Hepatocyte (in vitro differentiated cells): ENCODE data around the gene GGCT.

ENCODE experiments used
- EZH2 ChIP-seq: fragments of 200-600 bp; sonication (generic); IDR thresholded peaks from 2 replicates; pipeline ENCODE4 v1.6.1; 2016; ENCODE audit warnings: antibody characterized with exemption, mild to moderate bottlenecking, borderline replicate concordance
- EZH2phosphoT487 ChIP-seq: fragments of 200-600 bp; sonication (generic); IDR thresholded peaks from one replicate; pipeline ENCODE4 v1.6.1; 2018; ENCODE audit warnings: antibody characterized with exemption, mild to moderate bottlenecking, low read depth, moderate library complexity; ENCODE audit not compliant: unreplicated experiment, severe bottlenecking
- TF ChIP-seq, protein P1 (sequence below): fragments of 200-600 bp; sonication (generic); IDR thresholded peaks from 2 replicates; pipeline ENCODE4 v1.5.1; 2016; ENCODE audit warnings: antibody characterized with exemption, mild to moderate bottlenecking; ENCODE audit not compliant: poor library complexity

DNA sequence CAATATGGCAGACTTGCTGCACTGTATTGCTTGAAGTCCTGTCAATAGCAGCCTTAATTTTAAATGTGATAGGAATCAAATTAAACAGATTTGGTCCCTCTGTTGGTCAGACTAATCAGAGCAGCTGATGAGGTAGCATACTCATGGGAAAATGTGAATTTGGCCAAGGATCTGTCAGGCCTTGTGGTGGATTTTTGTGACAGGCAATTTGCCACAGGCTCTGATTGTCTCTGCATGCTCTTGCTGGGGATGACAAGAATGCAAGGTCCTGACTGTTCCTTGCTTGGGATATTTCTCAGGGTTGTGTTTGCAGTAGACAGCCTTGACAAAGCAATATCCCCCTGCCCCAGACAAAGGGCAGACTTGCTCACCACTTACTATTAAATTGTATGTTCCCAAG, 48.5 kb upstream of the GGCT start:
- TF ChIP-seq, protein P1, sequence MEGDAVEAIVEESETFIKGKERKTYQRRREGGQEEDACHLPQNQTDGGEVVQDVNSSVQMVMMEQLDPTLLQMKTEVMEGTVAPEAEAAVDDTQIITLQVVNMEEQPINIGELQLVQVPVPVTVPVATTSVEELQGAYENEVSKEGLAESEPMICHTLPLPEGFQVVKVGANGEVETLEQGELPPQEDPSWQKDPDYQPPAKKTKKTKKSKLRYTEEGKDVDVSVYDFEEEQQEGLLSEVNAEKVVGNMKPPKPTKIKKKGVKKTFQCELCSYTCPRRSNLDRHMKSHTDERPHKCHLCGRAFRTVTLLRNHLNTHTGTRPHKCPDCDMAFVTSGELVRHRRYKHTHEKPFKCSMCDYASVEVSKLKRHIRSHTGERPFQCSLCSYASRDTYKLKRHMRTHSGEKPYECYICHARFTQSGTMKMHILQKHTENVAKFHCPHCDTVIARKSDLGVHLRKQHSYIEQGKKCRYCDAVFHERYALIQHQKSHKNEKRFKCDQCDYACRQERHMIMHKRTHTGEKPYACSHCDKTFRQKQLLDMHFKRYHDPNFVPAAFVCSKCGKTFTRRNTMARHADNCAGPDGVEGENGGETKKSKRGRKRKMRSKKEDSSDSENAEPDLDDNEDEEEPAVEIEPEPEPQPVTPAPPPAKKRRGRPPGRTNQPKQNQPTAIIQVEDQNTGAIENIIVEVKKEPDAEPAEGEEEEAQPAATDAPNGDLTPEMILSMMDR, result no peak
- TF ChIP-seq EZH2phosphoT487, result no peak
- no peak for TF ChIP-seq EZH2
